HG02943 (cell line): ENCODE data around the gene IL17RA.
A peak's percentile ranks its signal among the peaks of the same experiment; 100 is the strongest.

ENCODE experiments used
- ATAC-seq: cut with Tn5 transposase; IDR thresholded peaks from one replicate; pipeline ENCODE4 v1.9.1; 2021; ENCODE audit warnings: mild to moderate bottlenecking, low read depth, moderate library complexity; ENCODE audit not compliant: unreplicated experiment

Gene IL17RA, protein sequence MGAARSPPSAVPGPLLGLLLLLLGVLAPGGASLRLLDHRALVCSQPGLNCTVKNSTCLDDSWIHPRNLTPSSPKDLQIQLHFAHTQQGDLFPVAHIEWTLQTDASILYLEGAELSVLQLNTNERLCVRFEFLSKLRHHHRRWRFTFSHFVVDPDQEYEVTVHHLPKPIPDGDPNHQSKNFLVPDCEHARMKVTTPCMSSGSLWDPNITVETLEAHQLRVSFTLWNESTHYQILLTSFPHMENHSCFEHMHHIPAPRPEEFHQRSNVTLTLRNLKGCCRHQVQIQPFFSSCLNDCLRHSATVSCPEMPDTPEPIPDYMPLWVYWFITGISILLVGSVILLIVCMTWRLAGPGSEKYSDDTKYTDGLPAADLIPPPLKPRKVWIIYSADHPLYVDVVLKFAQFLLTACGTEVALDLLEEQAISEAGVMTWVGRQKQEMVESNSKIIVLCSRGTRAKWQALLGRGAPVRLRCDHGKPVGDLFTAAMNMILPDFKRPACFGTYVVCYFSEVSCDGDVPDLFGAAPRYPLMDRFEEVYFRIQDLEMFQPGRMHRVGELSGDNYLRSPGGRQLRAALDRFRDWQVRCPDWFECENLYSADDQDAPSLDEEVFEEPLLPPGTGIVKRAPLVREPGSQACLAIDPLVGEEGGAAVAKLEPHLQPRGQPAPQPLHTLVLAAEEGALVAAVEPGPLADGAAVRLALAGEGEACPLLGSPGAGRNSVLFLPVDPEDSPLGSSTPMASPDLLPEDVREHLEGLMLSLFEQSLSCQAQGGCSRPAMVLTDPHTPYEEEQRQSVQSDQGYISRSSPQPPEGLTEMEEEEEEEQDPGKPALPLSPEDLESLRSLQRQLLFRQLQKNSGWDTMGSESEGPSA

DNA sequence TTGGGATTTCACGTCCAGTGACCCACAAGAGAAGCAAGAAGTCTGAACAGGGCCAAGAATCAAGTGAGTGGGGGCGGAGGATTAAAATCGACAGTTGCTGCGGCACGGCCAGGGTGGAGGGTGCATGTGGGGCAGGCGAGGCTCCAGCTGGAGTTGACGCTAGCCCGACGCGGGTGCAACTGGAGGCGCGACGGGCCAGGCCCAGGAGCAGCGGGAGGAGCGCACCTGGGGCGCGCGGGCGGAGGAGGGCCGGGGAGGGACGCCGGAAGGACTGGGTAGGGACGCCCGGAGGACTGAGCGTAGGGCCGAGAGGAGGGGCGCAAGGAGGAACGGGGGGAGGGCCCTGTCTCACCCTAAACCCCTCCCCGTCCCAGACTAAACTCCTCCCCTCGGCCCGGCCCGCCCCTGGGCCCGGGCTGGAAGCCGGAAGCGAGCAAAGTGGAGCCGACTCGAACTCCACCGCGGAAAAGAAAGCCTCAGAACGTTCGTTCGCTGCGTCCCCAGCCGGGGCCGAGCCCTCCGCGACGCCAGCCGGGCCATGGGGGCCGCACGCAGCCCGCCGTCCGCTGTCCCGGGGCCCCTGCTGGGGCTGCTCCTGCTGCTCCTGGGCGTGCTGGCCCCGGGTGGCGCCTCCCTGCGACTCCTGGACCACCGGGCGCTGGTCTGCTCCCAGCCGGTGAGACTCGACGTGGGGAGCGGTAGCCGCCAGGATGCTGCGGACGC is at the start of gene IL17RA:
Gene IL17RA, plus strand, starts transcription at position 447 of the 723 bp plus-strand sequence. Its CDS starts 92 bp downstream, at position 539.
- ATAC-seq: peak; percentile 85

DNA sequence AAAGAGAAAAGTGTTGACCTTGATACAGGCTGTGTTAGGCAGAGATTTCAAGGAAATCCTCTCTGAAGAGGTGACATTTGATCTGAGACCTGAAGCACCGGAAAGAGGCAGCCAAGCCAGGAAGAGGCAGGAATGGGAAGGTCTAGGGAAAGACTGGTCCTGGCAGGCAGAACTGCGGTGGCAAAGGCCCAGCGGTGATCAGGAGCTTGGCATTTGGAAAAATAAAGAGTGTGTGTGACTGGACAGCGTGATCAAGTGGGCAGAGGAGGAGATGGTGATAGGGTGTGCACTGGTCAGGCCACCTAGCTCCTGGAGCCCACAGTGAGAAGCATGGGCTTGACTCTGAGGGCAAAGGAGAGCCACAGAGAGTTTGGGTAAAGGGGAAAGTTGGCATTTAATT is 49.6 kb upstream of the IL17RA start:
- no peak for ATAC-seq

DNA sequence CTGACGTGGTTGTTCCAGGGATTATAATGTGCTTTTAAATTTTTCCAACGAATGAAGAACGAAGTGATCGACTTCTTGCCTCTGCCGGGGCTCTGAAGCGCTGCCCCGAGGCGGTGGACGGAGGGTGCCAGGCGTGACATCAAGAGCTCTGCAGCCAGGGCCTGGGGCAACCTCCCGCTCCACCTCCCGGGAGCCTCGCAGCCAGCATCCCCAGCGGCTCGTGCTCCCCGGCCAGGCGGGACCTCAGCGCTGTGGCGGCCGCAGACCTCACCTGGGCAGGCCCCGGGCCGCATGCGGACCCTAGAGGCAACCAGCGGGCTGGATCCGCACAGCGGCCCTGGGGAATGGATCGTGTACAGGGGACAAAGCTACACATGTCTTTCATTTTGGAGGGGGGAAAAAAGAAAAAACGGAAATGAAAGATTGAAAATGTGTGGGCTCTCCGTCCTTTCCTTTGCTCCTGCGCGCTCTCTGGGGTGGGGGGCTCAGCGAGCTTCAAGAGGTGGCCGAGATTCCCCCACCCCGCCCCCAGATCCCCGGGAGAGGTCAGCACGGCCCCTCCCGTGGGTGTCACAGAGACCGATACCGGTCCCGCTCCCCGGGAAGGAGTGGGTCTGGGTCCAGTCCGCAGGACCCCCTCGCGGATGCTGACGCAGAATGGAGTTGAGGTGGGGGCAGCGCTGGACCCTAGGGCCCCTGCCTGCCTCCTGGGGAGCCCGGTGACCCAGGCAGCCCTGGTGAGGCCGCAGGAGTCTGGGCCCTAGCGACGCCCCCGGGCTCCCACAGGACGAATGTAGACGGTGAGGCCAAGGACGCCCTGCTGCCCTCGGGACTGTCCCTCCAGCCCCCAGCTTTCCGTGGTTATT is 48.6 kb upstream of the IL17RA start:
- peak; percentile 24 for ATAC-seq

DNA sequence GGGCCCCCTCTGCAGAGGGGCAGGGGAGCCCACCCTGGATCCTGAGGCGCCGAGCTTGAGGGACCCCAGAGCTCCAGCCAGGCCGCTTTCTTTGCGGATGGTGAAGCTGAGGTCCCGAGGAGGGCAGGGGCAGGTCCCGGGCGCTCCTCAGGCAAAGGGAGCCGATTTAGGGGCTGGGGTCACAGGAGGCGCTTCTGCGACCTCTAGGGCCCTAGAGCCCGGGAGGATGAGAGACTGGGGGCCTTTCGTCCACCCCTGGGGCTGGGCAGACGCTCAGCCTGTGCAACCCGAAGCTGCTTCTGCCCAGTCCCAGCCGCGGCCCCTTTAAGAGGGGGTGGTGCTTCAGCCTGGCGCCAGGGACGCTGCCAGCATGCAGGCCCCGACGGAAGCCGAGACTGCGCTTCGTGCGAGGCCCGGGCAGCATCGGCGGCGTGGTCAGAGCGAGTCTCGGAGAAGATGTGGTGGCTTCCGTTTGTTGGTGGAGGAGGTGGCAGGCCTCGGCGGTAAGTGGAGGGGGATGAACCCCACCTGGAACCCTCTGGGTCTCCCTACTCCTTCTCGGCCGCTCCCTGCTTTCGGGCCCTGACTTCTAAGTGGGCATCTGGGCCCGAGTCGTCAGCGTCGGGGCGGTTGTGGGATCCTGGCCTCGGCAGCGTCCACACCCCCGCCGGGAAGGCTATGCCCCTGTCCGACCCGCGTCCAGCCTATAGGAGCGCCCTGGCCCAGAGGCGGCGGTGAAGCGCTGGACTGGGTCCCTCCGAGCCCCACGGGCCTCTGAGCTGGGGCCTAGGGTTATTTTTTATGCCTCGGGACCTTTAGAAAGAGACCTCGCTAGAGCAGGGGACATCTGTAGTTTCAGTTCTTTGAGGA is 47.7 kb upstream of the IL17RA start:
- peak; percentile 72 for ATAC-seq

DNA sequence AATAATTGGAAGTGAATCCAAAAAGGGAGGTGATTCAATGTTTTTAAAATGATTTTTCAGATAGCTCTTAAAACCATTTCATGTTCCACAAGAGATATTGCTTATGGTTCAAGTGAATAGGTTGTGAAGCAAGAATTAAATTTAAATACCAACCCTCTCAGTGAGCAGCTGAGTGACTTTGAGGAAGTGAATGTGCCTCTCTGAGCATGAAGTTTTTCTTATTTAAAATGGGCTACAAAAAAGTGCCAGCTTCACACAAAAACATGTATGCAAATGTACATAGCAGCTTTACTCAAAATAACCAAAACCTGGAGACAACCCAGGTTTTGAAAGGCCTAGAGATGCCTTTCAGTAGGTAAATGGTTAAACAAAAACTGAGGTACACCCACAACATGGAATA is 41.3 kb upstream of the IL17RA start:
- no peak for ATAC-seq

DNA sequence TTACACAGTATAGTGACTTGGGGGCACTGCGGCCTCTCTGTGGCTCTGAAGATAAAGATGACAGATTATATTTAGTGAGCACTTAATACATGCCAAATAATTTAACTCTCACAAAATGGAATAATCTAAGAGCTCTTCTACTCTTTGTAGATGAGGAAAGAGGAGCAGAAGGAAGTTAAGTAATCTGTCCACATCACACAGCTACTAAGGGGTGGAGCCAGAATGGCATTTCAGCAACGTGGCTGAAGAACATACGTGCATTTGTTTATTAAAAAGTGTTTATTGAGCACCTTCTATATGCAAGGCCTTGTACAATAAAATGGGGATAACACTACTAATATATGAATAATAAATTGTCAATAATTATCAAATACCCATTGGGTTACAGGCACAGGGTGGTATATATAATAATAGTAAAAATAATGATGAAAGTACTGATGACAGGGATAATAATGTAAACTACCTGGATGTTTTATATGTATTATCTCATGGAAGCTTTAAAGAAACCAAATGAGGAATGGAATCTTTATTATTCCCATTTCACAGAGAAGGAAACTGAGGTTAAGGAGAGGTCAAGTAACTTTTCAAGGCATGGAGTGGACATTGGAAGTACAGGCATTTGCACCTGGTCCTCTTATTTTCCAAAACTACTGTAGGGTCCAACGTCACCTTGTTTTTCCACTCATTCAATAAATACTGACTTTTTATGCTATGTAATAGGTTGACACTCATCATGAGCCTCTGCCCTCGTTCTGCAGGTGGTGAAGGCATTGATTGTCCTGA is 38.0 kb upstream of the IL17RA start:
- ATAC-seq: no peak

DNA sequence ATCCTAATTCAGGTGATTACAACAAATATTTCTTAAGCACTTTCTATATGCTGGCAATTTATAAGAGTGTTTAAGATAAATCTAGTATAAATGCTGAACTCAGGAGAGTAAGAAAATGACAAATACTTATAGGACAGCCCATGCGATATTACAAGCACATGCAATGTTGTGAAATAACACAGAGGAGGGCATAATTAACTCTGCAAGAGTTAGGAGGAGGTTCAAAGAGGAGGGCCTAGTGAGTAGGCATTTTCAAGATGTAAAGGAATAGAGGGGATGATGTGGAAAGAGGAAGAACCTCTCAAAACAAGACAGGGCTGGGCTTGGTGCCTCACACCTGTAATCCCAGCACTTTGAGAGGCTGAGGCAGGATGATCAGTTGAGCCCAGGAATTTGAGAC is 37.1 kb upstream of the IL17RA start:
- no peak for ATAC-seq

DNA sequence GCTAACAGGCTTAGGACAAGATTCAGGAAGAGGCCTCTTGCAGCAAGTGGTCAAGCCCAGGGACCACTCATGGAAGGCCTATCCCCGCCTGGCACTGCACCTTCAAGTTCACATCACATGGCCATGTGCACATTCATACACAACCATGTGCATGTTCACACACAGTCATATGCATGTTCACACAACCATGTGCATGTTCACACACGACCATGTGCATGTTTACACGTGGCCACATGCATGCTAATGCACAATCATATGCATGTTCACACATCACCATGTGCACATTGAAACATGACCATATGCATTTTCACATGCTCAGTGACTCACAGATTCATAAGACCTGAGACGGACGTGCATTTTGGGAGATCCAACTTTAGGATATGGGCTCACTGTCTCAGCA is 28.7 kb upstream of the IL17RA start:
- ATAC-seq: no peak

DNA sequence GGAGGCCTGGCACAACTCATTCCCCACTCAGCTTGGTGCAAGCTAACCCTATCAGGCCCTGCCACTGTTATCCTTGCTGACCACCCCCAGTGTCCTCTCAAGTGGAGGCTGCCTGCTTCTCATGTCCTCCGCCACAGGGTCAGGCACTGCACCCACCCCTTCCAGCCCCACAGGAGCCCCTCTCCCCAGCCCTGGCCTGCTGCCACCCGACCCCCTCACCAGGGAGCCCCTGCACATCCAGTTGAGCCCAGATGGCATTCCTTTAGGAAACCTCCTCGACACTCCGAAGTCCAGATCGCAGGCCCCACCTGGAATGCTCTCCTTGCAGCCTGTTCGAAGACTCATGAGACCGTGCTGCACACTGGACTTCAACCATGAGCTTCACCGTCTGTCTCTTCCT is 28.0 kb upstream of the IL17RA start:
- ATAC-seq: no peak

DNA sequence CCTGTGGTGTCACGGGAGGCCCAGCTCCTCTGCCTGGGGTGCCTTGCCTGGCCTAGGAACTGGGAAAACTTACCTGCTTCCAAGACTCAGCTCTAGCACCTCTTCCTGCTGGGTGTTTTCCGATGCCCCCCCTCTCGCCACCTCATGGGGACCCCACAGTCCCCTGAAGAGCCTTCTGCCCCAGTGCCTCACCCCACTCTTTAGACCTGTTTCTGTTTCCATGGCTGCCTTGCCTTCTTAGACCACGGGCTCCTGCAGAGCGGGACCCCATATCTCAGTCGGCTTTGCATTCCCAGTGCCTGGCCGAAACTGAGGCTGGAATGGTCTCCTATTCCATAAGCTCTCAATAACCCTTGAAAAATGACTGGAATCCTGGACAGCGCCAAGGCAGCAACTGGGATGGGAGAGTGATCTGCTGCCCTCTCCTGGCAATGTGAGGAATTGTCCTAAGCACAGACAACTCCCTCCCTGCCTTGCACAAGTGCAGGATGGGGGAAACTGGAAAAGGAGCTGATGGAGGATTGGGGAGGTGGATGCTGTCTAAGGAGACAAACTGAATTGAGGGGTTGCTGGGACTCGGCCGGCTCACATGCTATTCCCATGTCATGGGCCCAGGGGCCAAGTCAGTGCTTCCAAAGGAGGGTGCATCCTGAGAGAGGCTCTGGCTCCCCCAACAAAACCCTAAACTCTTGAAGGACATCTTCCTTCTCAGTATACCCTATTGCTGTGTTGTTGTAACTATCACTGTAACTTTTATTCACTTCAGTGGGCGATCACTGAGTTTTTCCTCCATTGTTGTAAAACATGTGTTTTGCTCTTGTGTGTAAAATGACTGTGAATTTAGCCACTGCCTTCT is 26.6 kb upstream of the IL17RA start:
- no peak for ATAC-seq

DNA sequence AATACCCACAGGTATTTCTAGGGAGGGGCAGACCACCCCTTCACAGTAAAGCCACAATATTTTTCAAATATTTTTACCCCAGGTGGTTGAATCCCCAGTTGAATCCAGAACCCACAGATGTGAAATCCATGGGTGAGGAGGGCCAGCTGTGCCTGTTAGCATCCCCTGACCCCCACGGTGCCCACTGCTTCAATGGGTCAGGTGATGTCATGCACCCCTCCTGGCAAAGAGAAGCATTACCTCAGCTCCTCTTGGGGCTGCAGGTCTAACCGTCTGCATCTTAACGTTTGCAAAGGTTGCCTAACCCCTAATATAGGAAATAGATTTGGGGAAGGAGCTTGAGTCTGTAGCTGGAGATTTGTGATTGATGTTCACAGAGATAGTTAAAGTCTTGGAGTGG is 24.7 kb upstream of the IL17RA start:
- ATAC-seq: no peak

DNA sequence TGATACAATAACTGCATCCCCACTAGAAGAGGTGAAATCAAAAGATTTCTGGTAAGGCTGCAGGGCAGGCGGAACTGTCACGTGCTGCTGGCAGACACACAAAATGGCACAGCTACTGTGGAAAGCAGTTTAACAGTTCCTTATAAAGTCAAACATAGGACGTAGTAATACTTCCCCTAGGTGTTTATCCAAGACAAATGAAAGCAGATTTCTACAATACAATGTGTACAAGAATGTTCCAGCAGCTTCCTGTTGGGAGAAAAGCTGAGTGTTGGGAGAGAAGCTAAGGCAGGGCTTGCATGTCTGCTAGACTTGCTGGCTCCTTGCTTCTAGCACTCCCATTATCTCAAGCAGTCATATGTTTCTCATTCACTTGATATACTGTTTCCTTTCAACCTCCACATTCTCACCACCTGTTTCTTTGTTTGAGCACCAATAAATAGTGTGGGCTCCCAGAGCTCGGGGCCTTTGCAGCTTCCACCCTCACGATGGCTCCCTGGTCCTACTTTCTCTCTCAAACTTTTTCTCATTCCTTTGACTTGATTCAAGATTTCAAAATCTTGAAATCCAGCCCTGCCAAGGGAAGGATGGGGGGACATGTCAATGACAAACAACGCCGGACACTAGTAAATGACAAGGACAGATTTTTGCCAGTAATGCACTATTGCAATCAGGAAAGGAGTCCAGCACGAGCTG is 21.2 kb upstream of the IL17RA start:
- no peak for ATAC-seq

DNA sequence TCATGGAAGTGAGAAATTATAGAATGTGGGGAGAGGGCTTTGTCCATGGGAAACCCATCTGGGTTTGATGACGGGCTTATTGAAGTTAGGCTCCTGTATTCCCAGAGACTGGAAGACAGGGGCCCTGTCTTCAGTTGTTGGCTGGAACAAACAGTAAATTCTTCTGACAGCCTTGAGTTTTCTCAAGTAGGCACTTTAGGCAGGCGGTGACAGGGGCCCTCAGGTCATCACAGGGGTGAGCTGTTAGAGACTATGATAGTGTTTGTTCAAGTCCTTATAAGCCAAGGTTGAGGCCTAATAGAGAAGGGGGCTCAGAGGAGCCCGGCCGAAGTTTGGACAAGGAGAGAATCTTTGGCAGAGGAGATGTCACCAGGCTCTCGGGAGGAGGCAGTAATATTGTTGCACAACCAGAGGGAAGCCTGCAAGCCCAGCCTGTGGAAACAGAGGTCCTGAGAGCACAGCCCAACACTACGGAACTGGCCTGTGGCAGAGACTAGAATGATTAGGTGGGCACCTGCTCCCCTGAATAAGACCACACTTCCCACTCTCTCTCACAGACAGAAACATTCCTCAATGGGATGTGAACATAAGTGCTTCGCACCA is 20.2 kb upstream of the IL17RA start:
- no peak for ATAC-seq

DNA sequence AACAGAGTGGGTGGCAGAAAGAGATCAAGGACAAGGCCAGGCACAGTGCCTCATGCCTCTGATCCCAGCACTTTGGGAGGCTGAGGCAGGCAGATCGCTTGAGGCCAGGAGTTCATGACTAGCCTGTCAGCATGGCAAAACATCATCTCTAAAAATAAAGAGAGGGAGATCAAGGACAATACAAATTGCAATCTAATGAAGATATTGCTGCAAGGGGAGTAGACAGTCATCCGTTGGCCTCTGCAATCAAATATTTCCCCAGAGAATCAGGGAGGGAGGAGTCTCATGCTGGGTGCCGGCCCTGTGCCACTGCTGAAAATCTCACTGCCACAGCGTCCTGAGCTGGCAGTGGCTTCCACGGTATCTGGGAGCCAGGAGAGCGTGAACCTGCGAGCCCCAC is 19.4 kb upstream of the IL17RA start:
- no peak for ATAC-seq

DNA sequence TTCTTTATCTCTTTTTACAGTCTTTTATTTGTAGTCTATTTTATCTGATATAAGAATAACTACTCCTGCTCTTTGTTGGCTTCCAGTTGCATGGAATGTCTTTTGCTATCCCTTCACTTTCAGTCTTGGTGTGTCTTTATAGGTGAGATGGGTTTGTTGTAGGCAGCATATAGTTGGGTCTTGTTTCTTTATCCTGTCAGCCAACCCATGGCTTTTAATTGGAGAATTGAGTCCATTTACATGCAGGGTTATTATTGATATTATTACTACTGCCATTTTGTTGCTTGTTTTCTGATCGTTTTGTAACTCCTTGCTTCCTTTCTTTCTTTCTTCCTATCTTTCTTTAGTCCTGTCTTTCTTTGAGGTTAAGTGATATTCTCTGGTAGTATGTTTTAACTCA is 11.9 kb upstream of the IL17RA start:
- ATAC-seq: no peak

DNA sequence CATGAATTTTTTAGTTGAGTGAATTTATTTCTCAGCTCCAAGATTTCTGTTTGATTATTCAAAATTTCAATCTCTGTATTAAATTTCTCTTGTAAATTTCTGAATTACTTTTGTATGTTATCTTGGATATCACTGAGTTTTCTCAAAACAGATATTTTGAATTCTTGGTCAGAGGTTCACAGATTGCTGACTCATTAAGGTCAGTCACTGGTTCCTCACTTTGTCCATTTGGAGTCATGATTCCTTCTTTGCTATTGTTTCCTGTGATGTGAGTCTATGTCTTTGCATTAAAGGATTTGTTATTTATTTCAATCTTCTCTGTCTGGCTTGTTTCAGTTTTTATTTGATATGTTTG is 10.2 kb upstream of the IL17RA start:
- no peak for ATAC-seq

DNA sequence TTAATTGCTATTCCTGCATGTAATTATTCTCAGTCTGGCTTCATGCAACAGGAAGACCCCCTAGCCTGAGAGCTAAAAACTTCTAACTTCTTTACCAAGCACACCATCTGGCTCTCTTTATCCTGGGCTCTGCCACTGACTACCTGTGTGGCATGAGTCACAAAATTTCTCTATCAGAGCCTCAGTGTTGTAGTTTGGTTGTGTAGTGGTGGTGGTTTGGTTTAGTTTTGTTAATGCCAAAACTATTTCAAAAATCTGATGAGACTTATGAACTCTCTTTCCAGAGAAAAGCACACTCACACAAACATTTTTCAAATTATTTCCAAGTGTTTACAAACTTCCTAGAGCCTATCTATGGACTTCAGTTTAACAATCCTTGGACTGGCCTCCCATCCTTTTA is 7.5 kb upstream of the IL17RA start:
- no peak for ATAC-seq
